Activated gamma-delta T cell treated with anti-CD3 and anti-CD28 coated beads, Interleukin-2, amount 50 U/mL, for 16 hours (primary cell): ENCODE results near the gene ATP5MC3.
A peak's percentile ranks its signal among the peaks of the same experiment; 100 is the strongest.
"Not testable (repeated sequence)": the region's sequence is repeated elsewhere in the genome, so short reads cannot be mapped to it uniquely, and the experiment has no call there.

Experiments used
- DNase-seq: peaks from one replicate; pipeline ENCODE4 v3.0.0-alpha.2; 2020; ENCODE audit warnings: low read depth

Gene ATP5MC3

GRCh38 chr2:175181104-175181876 is at the start of gene ATP5MC3:
ATP5MC3 (minus strand) TSS chr2:175181710; CDS start chr2:175181393, 317 bp downstream.
- DNase-seq: peak; percentile 83

- not testable (repeated sequence) for DNase-seq
These were observed 47.1 kb upstream of the ATP5MC3 start for GRCh38 chr2:175228601-175229000.

GRCh38 chr2:175228179-175228578 is 46.7 kb upstream of the ATP5MC3 start:
- no peak for DNase-seq

GRCh38 chr2:175227393-175227792 is 45.9 kb upstream of the ATP5MC3 start:
- no peak for DNase-seq

- no peak for DNase-seq
These were observed 38.6 kb upstream of the ATP5MC3 start for GRCh38 chr2:175220075-175220474.

- DNase-seq: no peak
These were observed 37.0 kb upstream of the ATP5MC3 start for GRCh38 chr2:175218551-175218950.

- no peak for DNase-seq
These were observed 26.4 kb upstream of the ATP5MC3 start for GRCh38 chr2:175207741-175208438.

- DNase-seq: no peak
These were observed 25.4 kb upstream of the ATP5MC3 start for GRCh38 chr2:175206866-175207265.

- no peak for DNase-seq
These were observed 24.0 kb upstream of the ATP5MC3 start for GRCh38 chr2:175205523-175205922.

GRCh38 chr2:175203621-175204496 is 22.3 kb upstream of the ATP5MC3 start:
- DNase-seq: peak; percentile 8

GRCh38 chr2:175195012-175195411 is 13.5 kb upstream of the ATP5MC3 start:
- no peak for DNase-seq

- no peak for DNase-seq
These were observed 7.3 kb upstream of the ATP5MC3 start for GRCh38 chr2:175188761-175189160.

GRCh38 chr2:175187378-175187777 is 5.9 kb upstream of the ATP5MC3 start:
- no peak for DNase-seq

GRCh38 chr2:175183674-175184073 is 2.2 kb upstream of the ATP5MC3 start:
- DNase-seq: no peak

GRCh38 chr2:175181877-175182308 is 383 bp upstream of the ATP5MC3 start:
- no peak for DNase-seq

GRCh38 chr2:175180701-175181103 is 808 bp downstream of the ATP5MC3 start:
- peak; percentile 17 for DNase-seq

- no peak for DNase-seq
These were observed 4.9 kb downstream of the ATP5MC3 start for GRCh38 chr2:175176624-175177023.

GRCh38 chr2:175175896-175176295 is 5.6 kb downstream of the ATP5MC3 start:
- DNase-seq: no peak

GRCh38 chr2:175175320-175175719 is 6.2 kb downstream of the ATP5MC3 start:
- DNase-seq: no peak

- DNase-seq: no peak
These were observed 10.7 kb downstream of the ATP5MC3 start for GRCh38 chr2:175170659-175171304.

GRCh38 chr2:175169191-175169590 is 12.3 kb downstream of the ATP5MC3 start:
- no peak for DNase-seq

- DNase-seq: no peak
These were observed 13.0 kb downstream of the ATP5MC3 start for GRCh38 chr2:175168564-175168945.
